NCI-H1436 treated with DMSO at 0.1 percent for 48 hours (cell line): Measurements from ENCODE around the gene PCDH9.

ENCODE experiments used
- DNase-seq: peaks from one replicate; lab custom pipeline; 2025; lab: John Stamatoyannopoulos, UW

Gene PCDH9

DNA sequence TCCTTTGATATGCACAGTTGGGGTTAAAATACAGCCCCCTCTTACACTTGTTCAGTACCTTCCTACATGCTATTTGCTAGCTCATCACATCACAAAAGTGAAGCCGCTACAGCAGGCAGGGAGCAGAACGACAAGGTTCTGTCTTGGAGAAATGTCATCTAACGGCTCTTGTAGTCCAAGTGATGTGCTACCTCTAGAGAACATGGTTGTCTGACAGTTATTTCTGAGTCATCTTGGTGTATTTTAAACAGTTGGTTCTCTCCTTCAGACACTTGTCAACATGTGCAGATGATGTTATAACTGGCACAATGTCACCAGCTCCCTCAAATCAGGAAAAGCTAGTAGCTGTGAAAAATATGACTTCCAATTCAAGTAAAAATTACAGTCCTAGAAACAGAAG, 865.0 kb downstream of the PCDH9 start:
- no peak for DNase-seq

DNA sequence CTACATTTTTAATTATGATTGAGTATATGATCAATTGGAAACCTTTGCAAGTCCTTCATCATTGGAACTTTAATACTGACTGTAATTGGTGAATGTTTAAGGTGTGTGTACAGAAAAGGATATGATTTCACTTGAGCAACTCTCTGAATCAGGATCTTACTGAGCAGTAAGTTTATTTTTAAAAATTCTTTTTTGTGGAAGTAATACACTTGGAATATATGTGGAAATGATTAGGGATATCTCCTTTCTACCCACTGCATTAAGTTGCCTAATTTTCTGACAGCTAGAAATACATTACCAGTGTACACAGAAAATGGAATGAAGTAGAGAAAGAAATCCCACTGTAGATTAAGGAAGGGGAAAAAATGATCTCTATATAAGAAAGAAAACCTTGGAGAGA, 865.8 kb downstream of the PCDH9 start:
- no peak for DNase-seq

DNA sequence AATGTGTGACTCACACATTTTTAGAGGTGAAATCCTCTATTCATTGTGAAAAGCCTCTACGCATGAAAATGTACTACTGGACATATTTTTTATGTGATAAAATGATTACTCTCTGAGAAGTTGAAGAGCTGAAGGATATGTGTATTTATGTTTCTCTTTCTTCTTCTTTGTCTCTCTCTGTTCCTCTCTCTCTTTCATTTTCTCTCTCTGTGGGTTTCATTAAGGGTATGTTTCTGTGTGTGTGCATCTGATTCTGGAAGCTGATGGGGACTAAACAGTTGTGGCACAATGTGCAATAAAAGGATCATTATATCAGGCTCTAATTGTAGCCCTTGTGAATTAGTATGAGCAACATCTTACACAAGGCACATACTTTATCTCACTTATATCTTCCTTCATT, 867.7 kb downstream of the PCDH9 start:
- no peak for DNase-seq

DNA sequence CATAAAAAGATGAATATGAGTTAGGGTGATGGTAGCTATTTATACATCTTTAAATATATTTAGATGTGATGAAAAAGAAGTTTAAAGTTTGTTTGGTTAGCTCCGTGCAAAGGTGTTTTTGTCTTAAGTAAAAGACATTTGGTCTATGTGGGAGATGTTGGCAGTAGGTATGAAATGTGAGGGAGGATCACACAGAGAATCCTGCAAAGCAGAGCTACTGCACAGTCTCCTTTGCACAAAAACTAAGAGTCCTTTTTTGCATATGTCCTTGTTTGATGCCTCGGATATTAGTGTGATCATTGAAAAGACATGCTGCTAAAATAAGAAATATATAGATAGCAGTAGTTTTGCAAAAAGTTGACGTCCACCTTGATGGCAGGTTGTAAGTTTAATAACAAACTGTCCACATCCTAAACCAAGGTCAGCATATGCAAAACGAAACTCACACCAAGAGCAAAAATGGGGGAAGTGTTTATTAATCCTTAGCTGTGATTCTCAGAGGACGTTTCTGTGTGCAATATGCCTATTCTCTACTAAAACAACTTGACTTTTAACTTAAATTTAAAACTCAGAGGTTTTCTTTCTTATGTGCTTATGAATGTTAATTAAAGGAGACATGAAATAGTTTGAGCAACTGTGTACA, 870.1 kb downstream of the PCDH9 start:
- DNase-seq, result no peak

DNA sequence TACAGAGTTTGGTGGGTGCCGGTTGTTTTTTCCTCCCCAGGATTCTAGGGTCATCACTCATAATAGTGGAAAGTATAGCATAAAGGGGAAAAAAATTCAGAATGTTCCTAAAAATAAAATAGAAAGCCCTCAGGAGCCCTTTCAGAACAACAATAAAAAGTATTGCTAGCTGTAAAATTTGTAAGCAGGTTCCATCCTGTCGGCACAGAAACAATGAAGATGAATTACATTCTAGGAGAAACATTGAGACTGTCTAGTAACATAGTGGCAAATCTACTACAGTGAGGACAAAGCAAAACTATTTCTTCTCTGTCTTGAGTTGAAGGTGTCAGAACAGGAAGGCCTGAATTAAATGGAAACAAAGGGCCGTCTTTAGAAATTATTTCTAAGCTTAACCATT, 870.7 kb downstream of the PCDH9 start:
- DNase-seq, result no peak

DNA sequence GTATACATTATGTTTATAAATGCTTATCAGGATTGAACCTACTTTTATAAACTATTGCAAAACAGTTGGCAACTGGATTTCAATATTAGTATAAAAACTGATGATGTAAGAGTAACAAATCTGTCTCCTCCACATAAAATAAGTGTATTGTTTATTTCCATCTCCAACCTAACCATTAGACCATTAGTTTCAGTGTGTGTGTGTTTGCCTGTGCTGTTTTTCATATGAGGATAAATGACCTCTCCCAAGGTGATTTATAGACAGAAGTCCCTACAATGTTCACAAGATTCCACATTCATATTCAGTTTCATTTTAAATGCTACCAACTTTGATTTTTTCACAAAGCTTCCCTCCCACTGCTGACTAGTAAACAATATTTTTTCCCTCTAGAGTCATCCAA, 871.6 kb downstream of the PCDH9 start:
- DNase-seq, result no peak

DNA sequence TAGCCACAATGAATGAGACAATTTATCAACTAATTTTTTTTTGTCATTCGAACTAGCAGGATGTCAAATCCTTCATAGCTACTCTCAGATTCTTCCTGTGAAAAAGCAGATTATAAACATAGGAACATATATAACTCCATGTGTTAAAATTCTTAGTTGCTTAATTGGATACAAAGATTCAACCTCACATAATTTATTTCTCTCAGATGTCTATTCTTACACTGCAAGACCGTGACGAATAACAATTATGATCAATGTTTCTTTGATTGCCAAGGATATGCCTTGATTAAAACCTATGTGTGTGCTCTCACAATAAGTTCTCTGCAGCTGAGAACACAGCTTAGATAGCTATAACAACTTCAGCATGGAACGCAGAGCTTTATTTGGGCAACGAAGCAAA, 872.7 kb downstream of the PCDH9 start:
- DNase-seq, result no peak

DNA sequence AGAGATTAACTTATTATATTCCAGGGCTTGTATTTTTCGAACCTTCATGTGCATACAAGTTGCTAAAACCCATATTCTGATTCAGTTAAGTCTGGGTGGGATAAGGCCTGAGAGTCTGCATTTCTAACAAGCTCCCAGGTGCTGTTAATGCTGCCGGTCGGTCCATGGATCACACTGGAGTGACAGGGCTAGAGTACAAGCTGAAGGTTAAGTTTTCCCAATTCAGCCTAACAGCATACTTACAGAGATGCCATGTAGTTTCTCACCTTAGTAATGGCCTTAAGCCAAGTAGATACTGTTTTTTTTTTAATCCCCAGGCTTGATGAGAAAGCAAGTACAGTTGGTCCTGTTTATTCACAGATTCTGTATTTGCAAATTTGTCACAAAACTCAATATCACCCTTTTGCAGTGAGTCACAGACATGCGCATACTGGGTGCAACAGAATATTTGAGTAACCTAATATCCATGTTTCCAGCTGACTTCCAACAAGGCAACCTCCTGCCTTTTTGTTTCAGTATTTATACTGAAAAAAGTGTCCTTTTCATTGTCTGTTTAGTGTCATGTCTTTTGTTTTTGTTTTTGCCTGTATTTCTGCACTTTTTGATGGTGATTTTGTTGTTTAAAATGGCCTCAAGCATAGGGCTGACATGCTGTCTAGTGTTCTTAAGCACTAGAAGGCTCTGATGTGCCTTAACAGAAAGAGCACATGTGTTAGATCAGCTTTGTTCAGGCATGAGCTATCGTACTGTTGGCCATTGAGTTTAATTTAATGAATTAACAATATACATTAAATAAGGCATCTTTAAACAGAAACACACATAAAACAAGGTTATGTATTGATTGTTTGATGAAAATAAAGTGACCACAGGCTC, 875.0 kb downstream of the PCDH9 start:
- DNase-seq, result no peak

DNA sequence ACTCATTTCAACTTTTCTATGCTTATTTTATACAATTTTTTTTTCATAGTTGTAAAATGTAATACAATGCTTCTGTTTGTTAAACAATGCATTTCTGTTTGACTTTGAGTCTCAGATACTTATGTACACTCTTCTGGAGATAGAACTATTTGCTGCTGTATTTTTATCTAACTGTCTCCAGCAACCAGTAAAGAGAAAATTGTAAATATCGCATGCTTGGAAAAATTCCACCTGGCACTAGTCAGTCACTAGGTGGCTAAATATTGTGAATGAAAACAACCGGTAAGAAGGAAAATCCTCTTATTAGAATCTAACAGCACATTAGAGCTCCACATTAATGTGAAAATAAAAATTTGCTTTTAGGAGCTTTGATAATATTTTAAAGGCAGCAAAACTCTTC, 876.5 kb downstream of the PCDH9 start:
- DNase-seq, result no peak

DNA sequence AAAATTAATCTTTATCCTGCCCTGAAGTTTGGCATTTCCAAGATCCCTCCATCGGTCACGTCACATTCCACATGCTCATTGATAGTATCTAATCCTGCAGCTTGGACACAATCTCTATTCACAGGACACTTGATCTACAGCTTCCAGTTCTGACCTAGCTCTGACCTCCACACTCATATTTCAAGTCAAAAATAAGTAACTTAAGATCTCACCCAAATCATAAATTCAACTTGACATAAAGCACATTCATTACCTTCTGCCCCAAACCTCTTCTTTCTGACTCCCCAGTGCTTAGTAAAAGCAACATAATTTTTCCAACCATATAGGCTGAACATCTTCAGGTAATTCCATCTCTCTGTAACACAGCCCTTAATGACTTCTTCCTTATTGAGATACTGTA, 880.2 kb downstream of the PCDH9 start:
- no peak for DNase-seq

DNA sequence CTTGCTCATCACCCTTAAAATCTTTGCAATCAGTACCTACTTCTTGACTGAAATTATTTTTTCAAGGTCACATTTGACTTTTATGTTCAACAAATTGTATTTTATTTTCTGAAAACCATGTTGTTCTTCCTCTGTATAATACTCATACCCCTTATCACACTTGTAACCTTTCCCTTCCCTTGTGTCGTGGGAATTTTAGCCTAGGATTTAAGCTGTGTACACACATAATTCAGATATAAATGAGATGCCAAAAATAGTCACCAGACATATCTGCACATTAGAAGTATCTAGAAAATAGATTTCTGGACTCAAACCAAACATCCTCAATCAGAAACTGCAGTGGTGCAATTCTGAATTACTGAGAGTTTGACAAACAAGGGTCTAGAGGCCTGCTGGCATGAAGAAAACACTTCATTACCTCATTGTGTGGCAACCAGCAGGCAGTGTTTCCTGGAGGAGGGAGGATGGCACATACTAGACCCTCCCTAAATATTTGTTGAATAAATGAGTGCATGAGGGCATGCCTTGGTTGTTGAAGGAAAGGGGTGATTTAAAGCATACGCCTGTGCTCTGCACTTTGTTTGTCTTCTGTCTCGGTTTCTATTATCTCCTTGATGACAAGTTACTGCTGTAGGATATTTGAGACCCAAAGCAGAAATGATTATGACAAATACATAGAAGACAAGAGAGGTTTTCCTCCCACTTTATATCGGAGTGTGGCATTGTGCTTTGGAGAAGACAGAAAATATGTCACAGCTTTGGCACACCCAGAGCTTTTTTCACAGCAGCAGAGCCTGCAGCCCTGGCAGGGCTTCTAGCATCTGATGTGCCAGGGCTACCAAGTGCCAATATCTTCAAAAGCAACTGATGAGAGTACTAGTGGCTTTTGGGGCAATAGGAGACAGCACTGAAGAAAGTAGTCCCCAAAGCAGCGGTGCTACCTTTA, 881.1 kb downstream of the PCDH9 start:
- no peak for DNase-seq

DNA sequence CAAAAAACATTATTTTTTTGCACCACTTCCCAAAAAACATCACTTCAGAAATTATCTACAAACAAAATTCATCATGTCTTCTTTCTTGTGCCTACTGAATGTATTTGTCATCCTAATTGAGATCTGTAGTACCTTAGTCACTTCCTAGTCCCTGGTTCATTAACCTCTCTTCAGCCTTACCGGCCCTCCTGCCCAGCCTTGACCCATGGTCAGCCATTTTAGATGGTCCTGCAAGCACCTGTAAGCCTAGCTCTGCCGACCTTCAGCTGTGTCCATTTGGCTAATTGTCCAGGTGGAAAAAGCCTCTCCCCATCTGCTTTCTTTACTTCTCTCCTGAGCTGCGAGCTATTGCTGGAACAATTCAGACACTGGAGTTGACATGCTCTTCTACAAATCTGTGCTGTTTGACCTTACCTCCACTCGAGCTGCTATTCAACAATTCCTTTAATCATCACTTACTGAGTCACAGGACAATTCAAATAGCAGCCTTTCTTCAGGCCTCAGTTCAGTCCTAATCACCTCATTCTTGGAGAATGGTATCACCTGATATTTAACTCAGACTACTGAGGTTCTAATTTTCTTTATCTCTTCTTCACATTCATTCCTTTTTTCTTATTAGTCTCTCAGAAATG, 882.5 kb downstream of the PCDH9 start:
- no peak for DNase-seq

DNA sequence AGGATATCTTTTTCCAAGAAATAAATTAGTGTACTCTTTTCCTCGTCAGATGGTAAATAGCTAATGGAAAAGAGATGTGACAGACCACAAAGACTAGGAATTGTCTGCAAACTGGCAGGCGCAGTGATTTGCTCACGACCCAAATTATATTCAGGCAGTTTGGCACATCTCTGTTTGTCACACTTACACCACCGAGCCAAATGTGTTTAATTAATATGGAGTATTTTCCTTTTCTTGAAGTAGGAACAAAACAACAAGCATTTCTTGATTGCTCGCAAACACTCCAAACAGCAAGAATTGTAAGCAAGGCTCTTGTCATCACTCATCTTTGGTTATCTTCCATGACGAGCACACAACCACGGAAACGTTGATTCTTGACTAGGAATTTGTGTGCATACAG, 884.2 kb downstream of the PCDH9 start:
- DNase-seq, result no peak

DNA sequence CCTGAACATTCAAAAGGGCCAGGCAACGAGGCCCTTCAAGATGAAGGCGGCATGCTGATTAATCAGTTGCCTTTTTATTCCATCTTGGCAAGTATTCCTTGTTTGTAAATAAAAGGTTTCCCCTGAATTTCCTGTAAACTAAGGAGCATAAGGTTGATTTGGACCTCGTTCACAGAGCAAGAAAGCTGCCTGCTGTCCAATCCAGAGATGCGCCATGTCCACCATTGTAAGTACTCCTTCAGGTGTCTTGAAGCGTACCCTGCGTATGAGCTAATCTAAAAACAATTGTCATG, 884.7 kb downstream of the PCDH9 start:
- no peak for DNase-seq

DNA sequence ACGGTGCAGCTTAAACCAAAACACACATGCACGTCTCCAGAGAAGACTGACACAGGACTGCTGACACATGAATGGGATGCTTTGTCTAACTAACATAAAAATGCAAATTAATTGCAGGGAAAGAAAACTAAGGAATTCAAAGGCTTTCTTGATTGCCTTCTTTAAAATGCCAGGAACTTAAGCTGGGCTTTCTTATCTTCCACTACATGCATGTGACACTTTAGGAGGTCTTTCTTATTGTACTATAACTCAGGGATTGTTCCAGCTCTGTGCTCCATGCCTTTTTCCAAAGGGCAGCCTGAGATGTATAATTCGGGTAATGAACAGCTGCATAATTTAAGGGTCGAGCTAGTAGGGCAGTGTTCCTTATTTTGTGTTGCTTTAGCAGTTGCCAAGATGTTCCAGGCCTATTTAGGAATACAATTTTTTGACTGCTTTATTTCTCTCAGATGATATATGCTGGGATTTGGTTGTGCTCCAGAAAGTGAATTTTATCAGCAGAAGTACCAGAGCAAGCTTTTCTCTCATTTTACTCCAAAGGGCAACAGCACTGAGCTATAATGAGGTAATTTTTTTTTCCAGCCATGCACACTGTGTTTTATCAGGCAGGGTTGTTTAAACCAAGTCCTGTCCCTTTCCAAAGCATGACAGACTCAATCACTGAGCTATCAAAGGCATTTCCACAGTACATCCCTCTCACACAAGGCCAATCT, 885.2 kb downstream of the PCDH9 start:
- DNase-seq, result no peak

DNA sequence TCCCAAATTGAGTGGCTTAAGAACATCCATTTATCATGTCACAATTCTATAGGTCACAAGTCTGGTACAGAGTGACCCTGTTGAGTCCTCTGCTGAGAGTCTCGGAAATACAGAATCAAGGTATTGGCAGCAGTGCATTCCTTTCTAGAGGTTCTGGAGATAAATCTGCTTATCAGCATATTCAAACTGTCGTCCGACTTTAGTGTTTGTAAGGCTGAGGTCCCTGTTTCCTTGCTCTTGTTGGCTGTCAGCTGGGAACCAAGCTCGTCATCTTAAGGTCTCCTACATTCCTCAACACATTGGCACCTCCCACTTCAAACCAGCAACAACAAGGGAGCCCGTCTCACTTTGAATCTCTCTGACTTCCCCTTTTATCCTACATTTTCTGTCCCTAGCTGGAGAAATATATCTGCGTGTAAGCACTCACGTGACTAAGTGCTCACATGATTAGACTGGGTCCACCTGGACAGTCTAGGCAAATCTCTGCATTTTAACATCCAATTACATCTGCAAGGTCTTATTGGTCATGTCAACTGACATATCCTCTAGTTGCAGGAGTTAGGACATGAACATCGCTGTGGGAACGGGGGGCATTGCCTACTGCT, 886.8 kb downstream of the PCDH9 start:
- no peak for DNase-seq

DNA sequence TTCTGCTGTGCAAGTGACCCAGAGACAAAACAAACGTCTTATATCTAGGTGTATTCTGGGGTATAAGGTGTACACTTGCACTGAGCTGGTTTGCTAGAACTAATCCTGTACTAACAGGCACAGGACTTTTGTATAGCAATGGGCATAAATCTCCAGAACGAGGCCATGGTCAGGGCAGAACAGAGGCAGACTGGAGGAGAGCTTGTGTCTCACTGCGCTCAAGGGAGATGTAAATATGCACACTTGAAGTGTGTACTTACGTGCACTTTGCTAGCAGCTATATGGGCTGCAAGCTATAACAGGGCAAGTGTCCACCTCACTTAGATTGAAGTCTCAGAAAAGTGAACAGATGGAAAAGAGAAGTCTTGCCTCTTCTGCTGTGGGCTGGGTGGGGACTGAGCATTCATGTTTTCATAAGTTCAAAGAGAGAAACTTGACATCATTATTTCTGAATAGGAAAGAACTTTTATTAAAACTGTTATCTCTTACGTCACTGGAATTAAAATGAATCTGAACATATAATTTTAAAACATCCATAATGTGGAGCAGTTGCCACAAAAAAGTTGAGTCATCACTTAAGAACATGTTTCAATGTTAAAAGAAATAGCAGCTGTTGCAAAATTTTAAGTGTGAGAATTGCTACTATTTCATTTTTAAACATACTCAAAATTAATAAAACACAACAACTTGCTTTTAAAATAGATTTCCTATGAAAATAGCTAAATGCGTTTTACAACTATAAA, 888.3 kb downstream of the PCDH9 start:
- DNase-seq, result no peak

DNA sequence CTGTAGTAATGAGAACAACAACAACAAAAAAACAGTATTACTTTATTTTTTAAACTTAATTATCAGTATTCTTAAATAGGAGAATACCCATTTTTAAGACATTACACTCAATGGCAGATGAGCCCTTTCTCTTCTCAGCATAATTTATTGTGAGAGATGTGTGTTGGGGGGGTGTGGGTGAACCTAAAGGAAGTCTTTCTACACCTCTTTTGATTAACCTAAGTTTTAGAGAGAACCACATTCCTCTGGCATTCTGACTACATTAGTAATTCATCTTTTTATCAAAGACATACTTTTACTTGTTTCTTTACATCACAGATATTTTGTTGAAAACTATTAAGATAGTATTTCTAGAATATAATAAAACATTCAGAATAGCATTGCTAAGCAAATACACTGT, 890.9 kb downstream of the PCDH9 start:
- DNase-seq, result no peak

DNA sequence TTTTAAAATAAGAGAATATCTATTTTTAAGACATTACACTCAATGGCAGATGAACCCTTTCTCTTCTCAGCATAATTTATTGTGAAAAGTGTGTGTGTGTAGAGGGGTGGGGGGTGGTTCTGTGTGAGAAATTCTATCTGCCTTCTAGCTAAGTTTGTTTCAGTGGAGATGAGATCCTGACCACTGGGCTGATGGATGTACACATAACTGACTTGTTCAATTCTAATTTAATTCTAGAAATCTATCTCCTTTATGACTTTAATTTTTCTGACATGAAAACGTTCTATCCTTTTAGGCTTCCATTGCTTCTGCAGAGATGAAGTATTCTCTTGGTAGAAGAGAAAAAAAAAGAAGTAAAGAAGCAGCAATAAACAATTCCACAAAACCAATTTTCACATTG, 891.6 kb downstream of the PCDH9 start:
- DNase-seq, result no peak

DNA sequence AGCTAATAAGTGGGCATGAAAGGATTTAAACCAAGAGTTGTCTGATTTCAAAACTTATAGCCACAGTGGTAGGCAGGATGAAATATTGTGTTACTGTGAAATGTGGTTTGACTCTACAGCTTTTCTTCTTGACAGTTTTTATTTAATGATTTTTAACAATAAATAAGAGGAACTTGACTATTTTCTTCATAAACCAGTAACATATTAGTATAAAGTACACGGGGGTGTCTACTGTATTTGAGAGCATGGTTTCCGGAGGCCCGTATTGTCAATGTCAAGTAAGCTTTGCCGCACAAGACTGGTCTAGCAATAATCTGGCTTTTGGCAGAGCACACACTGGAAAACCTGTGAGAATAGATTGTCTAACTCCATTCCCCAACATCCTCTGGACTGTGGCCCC, 894.5 kb downstream of the PCDH9 start:
- DNase-seq, result no peak
